MM.1S (cell line): ENCODE results near the gene EVX2.

Source experiments
- EZH2 ChIP-seq: fragments of 300-600 bp; sonication (generic); optimal IDR thresholded peaks from 2 replicates; pipeline ENCODE3; 2017; ENCODE audit warnings: low read depth, mild to moderate bottlenecking, antibody characterized with exemption, low read length, mixed read lengths
- EZH2phosphoT487 ChIP-seq: fragments of 300-600 bp; sonication (generic); IDR thresholded peaks from 2 replicates; pipeline ENCODE4 v1.6.1; 2018; ENCODE audit warnings: antibody characterized with exemption, low read length
- TF ChIP-seq, protein P1 (sequence below): fragments of 300-600 bp; sonication (generic); IDR thresholded peaks from 2 replicates; pipeline ENCODE4 v1.5.1; 2016; ENCODE audit warnings: antibody characterized with exemption, low read length, mixed read lengths

DNA sequence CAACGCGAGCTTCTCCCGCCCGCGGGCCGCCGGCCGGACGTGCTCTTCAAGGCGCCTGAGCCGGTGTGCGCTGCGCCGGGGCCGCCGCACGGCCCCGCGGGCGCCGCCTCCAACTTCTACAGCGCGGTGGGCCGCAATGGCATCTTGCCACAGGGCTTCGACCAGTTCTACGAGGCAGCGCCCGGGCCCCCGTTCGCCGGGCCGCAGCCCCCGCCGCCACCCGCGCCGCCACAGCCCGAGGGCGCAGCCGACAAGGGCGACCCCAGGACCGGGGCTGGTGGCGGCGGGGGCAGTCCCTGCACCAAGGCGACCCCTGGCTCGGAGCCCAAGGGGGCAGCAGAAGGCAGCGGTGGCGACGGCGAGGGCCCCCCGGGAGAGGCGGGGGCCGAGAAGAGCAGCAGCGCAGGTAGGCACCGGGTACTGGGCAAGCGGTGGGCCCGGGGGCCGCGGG lies 24.0 kb upstream of the EVX2 start:
- TF ChIP-seq, protein P1, sequence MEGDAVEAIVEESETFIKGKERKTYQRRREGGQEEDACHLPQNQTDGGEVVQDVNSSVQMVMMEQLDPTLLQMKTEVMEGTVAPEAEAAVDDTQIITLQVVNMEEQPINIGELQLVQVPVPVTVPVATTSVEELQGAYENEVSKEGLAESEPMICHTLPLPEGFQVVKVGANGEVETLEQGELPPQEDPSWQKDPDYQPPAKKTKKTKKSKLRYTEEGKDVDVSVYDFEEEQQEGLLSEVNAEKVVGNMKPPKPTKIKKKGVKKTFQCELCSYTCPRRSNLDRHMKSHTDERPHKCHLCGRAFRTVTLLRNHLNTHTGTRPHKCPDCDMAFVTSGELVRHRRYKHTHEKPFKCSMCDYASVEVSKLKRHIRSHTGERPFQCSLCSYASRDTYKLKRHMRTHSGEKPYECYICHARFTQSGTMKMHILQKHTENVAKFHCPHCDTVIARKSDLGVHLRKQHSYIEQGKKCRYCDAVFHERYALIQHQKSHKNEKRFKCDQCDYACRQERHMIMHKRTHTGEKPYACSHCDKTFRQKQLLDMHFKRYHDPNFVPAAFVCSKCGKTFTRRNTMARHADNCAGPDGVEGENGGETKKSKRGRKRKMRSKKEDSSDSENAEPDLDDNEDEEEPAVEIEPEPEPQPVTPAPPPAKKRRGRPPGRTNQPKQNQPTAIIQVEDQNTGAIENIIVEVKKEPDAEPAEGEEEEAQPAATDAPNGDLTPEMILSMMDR, result no peak
- TF ChIP-seq EZH2 (no peak), EZH2phosphoT487 (no peak)
